Panc1 (cell line): ENCODE results near the gene GPC3. TPM values are rescaled to one million over a fixed set of nuclear protein-coding genes. Genes with fewer than 3 reads are reported as not detected.

Source experiments
- ATAC-seq: fragments of 200-7000 bp; cut with Tn5 transposase; 2 replicates; pipeline ENCODE4 v1.9.1; 2020; ENCODE audit warnings: mild to moderate bottlenecking, moderate library complexity
- BruUV-seq: library from RNA; stranded (reverse); fragments of 400-500 nt; replicated peaks from 2 replicates; lab custom pipeline; 2021; lab: Mats Ljungman, UMichigan
- CTCF ChIA-PET: fragments of 300-600 bp; sonication (Branson Sonifier 250); formaldehyde crosslinking; loops from one replicate; lab custom pipeline; 2022; ENCODE audit warnings: antibody characterized with exemption; lab: Charles Lee
- POLR2A ChIA-PET: fragments of 300-600 bp; sonication (Branson Sonifier 250); formaldehyde crosslinking; loops from one replicate; lab custom pipeline; 2022; ENCODE audit warnings: antibody characterized with exemption; lab: Charles Lee
- DNase-seq: peaks from one replicate; pipeline ENCODE4 v3.0.0-alpha.2; 2010; ENCODE audit warnings: low read depth, low spot score
- H3K27ac ChIP-seq: 2 replicates; pipeline ENCODE4 v1.5.1; 2011; ENCODE audit warnings: mild to moderate bottlenecking, low read length, inconsistent platforms
- H3K27me3 ChIP-seq: fragments of 200-500 bp; sonication (Bioruptor generic); 2 replicates; pipeline ENCODE4 v1.6.0; 2014; ENCODE audit warnings: low read length, inconsistent platforms; ENCODE audit not compliant: control insufficient read depth, insufficient read depth
- H3K36me3 ChIP-seq: fragments of 200-500 bp; sonication (Bioruptor generic); 2 replicates; pipeline ENCODE4 v1.5.1; 2014; ENCODE audit warnings: inconsistent platforms, mild to moderate bottlenecking, low read length, moderate library complexity; ENCODE audit not compliant: control insufficient read depth, insufficient read depth
- H3K4me1 ChIP-seq: 2 replicates; pipeline ENCODE4 v1.5.1; 2011; ENCODE audit warnings: inconsistent platforms, mild to moderate bottlenecking, low read length, moderate library complexity; ENCODE audit not compliant: control insufficient read depth, insufficient read depth
- H3K4me3 ChIP-seq, 2 experiments: 2 replicates each; pipeline ENCODE4 v1.5.1; 2011 to 2012; ENCODE audit warnings: low read depth in 2 of 2, low read length in 2 of 2, mild to moderate bottlenecking in 2 of 2, inconsistent platforms in 1 of 2, moderate library complexity in 1 of 2
- H3K9me3 ChIP-seq: fragments of 200-500 bp; sonication (Bioruptor generic); 2 replicates; pipeline ENCODE4 v1.5.1; 2014; ENCODE audit warnings: low read depth, mild to moderate bottlenecking, inconsistent platforms, low read length, moderate library complexity; ENCODE audit not compliant: control insufficient read depth, insufficient read depth
- POLR2AphosphoS5 ChIP-seq: IDR thresholded peaks from 2 replicates; pipeline ENCODE4 v1.6.1; 2012; ENCODE audit warnings: mild to moderate bottlenecking, low read depth, low read length, moderate library complexity
- SIN3A ChIP-seq: IDR thresholded peaks from 2 replicates; pipeline ENCODE4 v1.6.1; 2012; ENCODE audit warnings: low read depth, mild to moderate bottlenecking, low read length, moderate library complexity, borderline replicate concordance; ENCODE audit not compliant: insufficient read depth
- TCF7L2 ChIP-seq: IDR thresholded peaks from 2 replicates; pipeline ENCODE4 v1.6.1; 2011; ENCODE audit warnings: mild to moderate bottlenecking, low read depth, low read length, inconsistent platforms
- in situ Hi-C: cut with HindIII; loops from 2 replicates; pipeline ENCODE4 v1.10.0; 2016; ENCODE audit warnings: low sequenced_read_pairs, low pct_unique_long_range_greater_than_20kb
- intact Hi-C: fragments of 100-400 bp; cut with micrococcal nuclease; formaldehyde crosslinking; loops from one replicate; pipeline ENCODE4 v1.10.0; 2022; ENCODE audit not compliant: unreplicated experiment
- total RNA-seq: library from RNA; stranded (reverse); gene quantifications from one replicate; pipeline ENCODE4 v1.2.1, GENCODE V29; 2021; ENCODE audit not compliant: unreplicated experiment
- TF ChIP-seq, protein P1 (sequence below), 2 experiments: IDR thresholded peaks; 2 replicates each; pipeline ENCODE4 v1.6.1; 2011 to 2012; ENCODE audit warnings: low read depth in 2 of 2, control low read depth in 1 of 2, low read length in 1 of 2, mild to moderate bottlenecking in 1 of 2, moderate library complexity in 1 of 2; ENCODE audit not compliant: insufficient read depth in 1 of 2
- TF ChIP-seq, protein P2 (sequence below): fragments of 450-650 bp; IDR thresholded peaks from 2 replicates; pipeline ENCODE4 v1.5.1; 2017; ENCODE audit warnings: mild to moderate bottlenecking

Gene GPC3
- total RNA-seq, 1 experiment from 2014 or later = 0.95 TPM

DNA sequence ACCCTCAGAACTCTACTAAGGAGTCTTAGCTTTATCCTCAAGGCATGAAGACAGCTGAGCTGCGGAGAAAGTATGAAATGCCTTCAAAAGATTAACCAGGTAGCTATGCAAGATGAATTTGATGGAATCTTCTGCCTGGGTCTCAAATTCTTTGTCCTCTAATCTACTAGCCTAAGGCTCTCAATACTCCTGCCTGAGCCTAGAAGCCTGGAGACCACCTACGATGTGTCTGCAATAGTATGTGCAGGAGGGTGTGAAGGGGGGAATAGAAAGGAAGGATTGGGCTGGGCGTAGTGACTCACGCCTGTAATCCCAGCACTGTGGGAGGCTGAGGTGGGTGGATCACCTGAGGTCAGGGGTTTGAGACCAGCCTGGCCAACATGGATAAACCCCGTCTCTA is 391.9 kb downstream of the GPC3 start:
- DNase-seq = no peak
- Histone ChIP-seq H3K36me3 (no peaks in the 10 kb centered on the region), H3K27ac (no peak overlapping the region), H3K9me3 (no peaks in the 10 kb centered on the region), H3K4me3 (no peak overlapping the region), H3K27me3 (peaks cover 2% of the 10 kb centered on the region; the same call in 1 of the 2 replicates), H3K4me1 (no peaks in the 10 kb centered on the region)
- CTCF ChIA-PET = no interaction called here
- ATAC-seq = no peak
- intact Hi-C loops = no loop called here
- in situ Hi-C loops = no loop called here
- TF ChIP-seq SIN3A (no peak), POLR2AphosphoS5 (no peak), TCF7L2 (no peak)
- TF ChIP-seq, protein P1, sequence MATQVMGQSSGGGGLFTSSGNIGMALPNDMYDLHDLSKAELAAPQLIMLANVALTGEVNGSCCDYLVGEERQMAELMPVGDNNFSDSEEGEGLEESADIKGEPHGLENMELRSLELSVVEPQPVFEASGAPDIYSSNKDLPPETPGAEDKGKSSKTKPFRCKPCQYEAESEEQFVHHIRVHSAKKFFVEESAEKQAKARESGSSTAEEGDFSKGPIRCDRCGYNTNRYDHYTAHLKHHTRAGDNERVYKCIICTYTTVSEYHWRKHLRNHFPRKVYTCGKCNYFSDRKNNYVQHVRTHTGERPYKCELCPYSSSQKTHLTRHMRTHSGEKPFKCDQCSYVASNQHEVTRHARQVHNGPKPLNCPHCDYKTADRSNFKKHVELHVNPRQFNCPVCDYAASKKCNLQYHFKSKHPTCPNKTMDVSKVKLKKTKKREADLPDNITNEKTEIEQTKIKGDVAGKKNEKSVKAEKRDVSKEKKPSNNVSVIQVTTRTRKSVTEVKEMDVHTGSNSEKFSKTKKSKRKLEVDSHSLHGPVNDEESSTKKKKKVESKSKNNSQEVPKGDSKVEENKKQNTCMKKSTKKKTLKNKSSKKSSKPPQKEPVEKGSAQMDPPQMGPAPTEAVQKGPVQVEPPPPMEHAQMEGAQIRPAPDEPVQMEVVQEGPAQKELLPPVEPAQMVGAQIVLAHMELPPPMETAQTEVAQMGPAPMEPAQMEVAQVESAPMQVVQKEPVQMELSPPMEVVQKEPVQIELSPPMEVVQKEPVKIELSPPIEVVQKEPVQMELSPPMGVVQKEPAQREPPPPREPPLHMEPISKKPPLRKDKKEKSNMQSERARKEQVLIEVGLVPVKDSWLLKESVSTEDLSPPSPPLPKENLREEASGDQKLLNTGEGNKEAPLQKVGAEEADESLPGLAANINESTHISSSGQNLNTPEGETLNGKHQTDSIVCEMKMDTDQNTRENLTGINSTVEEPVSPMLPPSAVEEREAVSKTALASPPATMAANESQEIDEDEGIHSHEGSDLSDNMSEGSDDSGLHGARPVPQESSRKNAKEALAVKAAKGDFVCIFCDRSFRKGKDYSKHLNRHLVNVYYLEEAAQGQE (IDR thresholded peaks at IDR 0.05; ENCODE audit: insufficient read depth in 1 of 2, low read depth in 2 of 2, low read length in 1 of 2) = no peak
- TF ChIP-seq, protein P2, sequence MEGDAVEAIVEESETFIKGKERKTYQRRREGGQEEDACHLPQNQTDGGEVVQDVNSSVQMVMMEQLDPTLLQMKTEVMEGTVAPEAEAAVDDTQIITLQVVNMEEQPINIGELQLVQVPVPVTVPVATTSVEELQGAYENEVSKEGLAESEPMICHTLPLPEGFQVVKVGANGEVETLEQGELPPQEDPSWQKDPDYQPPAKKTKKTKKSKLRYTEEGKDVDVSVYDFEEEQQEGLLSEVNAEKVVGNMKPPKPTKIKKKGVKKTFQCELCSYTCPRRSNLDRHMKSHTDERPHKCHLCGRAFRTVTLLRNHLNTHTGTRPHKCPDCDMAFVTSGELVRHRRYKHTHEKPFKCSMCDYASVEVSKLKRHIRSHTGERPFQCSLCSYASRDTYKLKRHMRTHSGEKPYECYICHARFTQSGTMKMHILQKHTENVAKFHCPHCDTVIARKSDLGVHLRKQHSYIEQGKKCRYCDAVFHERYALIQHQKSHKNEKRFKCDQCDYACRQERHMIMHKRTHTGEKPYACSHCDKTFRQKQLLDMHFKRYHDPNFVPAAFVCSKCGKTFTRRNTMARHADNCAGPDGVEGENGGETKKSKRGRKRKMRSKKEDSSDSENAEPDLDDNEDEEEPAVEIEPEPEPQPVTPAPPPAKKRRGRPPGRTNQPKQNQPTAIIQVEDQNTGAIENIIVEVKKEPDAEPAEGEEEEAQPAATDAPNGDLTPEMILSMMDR = no peak
- no TSS peak for BruUV-seq
- POLR2A ChIA-PET = no interaction called here

DNA sequence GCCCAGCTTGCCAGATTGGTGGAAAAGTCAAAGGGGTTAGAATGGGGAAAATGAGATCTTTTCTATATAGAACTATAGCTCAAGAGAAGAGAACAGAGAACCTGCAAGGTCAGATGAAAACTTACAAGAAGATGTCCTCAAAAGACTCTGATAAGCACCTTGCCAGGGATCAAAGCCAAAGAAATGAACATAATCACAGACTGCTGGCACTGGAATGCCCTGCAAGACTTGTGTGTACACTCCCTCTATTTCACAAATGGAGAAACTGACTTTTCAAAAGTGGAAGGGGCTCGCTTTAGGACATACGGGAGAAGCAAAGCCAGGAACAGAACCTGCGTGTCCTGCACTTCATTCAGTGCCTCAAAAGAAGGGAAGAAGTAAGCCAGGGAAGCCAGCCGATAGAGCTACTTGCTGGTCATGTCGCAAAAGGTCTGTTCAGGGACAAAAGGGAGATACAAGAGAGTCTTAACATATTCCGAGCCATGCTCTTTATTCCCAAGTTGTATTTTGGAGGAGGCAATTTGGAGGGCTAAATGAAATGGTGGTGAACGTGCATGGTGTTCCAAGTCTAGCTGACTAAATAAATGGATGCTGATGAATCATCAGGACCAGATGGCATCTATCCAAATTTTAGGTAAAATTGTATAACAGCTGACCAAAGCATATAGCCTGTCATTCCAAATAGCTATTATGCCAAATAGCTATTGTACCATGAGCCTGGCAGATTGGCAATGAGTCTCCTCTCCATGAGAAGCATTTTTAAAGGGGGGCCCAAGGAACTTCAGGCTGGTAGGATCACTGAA is 394.5 kb downstream of the GPC3 start:
- CTCF ChIA-PET = no interaction called here

More for the DNA sequence above, 394.5 kb downstream of the GPC3 start:
- H3K9me3 ChIP-seq = no peaks in the 10 kb centered on the region
- intact Hi-C loops = no loop called here
- in situ Hi-C loops = no loop called here
- DNase-seq (no peak), ATAC-seq (no peak)
- no peaks in the 10 kb centered on the region for H3K36me3 ChIP-seq
- H3K27ac ChIP-seq = no peak overlapping the region
- POLR2A ChIA-PET = no interaction called here
- TF ChIP-seq, protein P1 (IDR thresholded peaks at IDR 0.05; ENCODE audit: insufficient read depth in 1 of 2, low read depth in 2 of 2, low read length in 1 of 2) = no peak
- TF ChIP-seq, protein P2 = no peak
- TF ChIP-seq SIN3A = no peak
- no peak for TF ChIP-seq TCF7L2
- TF ChIP-seq POLR2AphosphoS5 = no peak
- H3K27me3 ChIP-seq = no peaks in the 10 kb centered on the region
- BruUV-seq = no TSS peak
- H3K4me3 ChIP-seq = no peak overlapping the region
- H3K4me1 ChIP-seq = no peaks in the 10 kb centered on the region
